Calu3 (cell line): ENCODE results near the gene CD200R1L. TPM values are rescaled to one million over a fixed set of nuclear protein-coding genes. Genes with fewer than 3 reads are reported as not detected.

Experiments used
- BruUV-seq: library from RNA; stranded (reverse); fragments of 400-500 nt; replicated peaks from 2 replicates; lab custom pipeline; 2021; lab: Mats Ljungman, UMichigan
- CTCF ChIA-PET: fragments of 300-600 bp; sonication (Branson Sonifier 250); formaldehyde crosslinking; loops from one replicate; lab custom pipeline; 2022; ENCODE audit warnings: antibody characterized with exemption; lab: Charles Lee
- DNase-seq: peaks from one replicate; pipeline ENCODE4 v3.0.0; 2022
- H3K27ac Mint-ChIP-seq: one replicate; pipeline ENCODE4 v1.8.0; 2022; ENCODE audit warnings: mixed read lengths; ENCODE audit not compliant: unreplicated experiment
- H3K27me3 Mint-ChIP-seq: one replicate; pipeline ENCODE4 v1.8.0; 2022; ENCODE audit warnings: mixed read lengths; ENCODE audit not compliant: unreplicated experiment
- H3K36me3 Mint-ChIP-seq: one replicate; pipeline ENCODE4 v1.8.0; 2022; ENCODE audit warnings: mild to moderate bottlenecking, moderate library complexity, mixed read lengths; ENCODE audit not compliant: insufficient read depth, unreplicated experiment
- H3K4me1 Mint-ChIP-seq: one replicate; pipeline ENCODE4 v1.8.0; 2022; ENCODE audit warnings: mild to moderate bottlenecking, low read depth, mixed read lengths; ENCODE audit not compliant: unreplicated experiment
- H3K4me3 Mint-ChIP-seq: one replicate; pipeline ENCODE4 v1.8.0; 2022; ENCODE audit warnings: mild to moderate bottlenecking, low read depth, moderate library complexity, mixed read lengths; ENCODE audit not compliant: unreplicated experiment
- H3K9me3 Mint-ChIP-seq: one replicate; pipeline ENCODE4 v1.8.0; 2022; ENCODE audit warnings: low read depth, mixed read lengths; ENCODE audit not compliant: unreplicated experiment
- CTCF ChIP-seq: fragments of 200-600 bp; IDR thresholded peaks from one replicate; pipeline ENCODE4 v1.8.0; 2022; ENCODE audit warnings: antibody characterized with exemption; ENCODE audit not compliant: unreplicated experiment
- intact Hi-C: fragments of 100-400 bp; cut with micrococcal nuclease; formaldehyde crosslinking; loops from one replicate; pipeline ENCODE4 v1.10.0; 2022; ENCODE audit not compliant: unreplicated experiment
- total RNA-seq: library from RNA; stranded (reverse); gene quantifications from 2 replicates; pipeline ENCODE4 v1.2.3, GENCODE V29; 2022

CD200R1L gene
- total RNA-seq, 1 experiment from 2014 or later = not detected

- CTCF ChIA-PET = no interaction called here
- intact Hi-C loops = no loop called here
- no peak overlapping the region for H3K4me3 Mint-ChIP-seq
- H3K27me3 Mint-ChIP-seq = no peaks in the 10 kb centered on the region
- DNase-seq = no peak
- TF ChIP-seq CTCF = no peak
- peaks cover 15% of the 10 kb centered on the region for H3K36me3 Mint-ChIP-seq
- H3K4me1 Mint-ChIP-seq = no peaks in the 10 kb centered on the region
- no TSS peak for BruUV-seq
- no peak overlapping the region for H3K27ac Mint-ChIP-seq
- H3K9me3 Mint-ChIP-seq = no peaks in the 10 kb centered on the region
These were observed 65.1 kb downstream of the CD200R1L start for GRCh38 chr3:112781599-112781998.

GRCh38 chr3:112779558-112780480 is 66.8 kb downstream of the CD200R1L start:
- H3K27ac Mint-ChIP-seq = peak overlapping the region; percentile 89
- intact Hi-C loops = no loop called here

GRCh38 chr3:112779011-112779410 is 67.7 kb downstream of the CD200R1L start:
- intact Hi-C loops = no loop called here
- no TSS peak for BruUV-seq
- no peak for TF ChIP-seq CTCF
- DNase-seq = no peak
- Mint-ChIP-seq H3K4me3 (no peak overlapping the region), H3K27ac (peak overlapping the region; percentile 89), H3K9me3 (no peaks in the 10 kb centered on the region), H3K27me3 (no peaks in the 10 kb centered on the region), H3K4me1 (peaks cover 12% of the 10 kb centered on the region), H3K36me3 (peaks cover 15% of the 10 kb centered on the region)
- CTCF ChIA-PET = interaction anchor here (1.4 to 1.6 kb wide), 3 partner anchors 20 to 44 kb away, joined by 4 to 5 read pairs (median 4); no protein-coding TSS in a partner anchor

More at GRCh38 chr3:112779558-112780480, 66.8 kb downstream of the CD200R1L start:
- peak overlapping the region; percentile 8 for H3K4me3 Mint-ChIP-seq
- peaks cover 15% of the 10 kb centered on the region for H3K36me3 Mint-ChIP-seq
- H3K27me3 Mint-ChIP-seq = no peaks in the 10 kb centered on the region
- CTCF ChIA-PET = interaction anchor here (1.4 kb wide), 1 partner anchor 19 kb away, joined by 4 read pairs; no protein-coding TSS in a partner anchor
- no TSS peak for BruUV-seq
- DNase-seq = no peak
- peaks cover 4% of the 10 kb centered on the region for H3K4me1 Mint-ChIP-seq
- H3K9me3 Mint-ChIP-seq = no peaks in the 10 kb centered on the region
- TF ChIP-seq CTCF = no peak

- H3K27ac Mint-ChIP-seq = peak overlapping the region; percentile 89
- no peaks in the 10 kb centered on the region for H3K27me3 Mint-ChIP-seq
- H3K9me3 Mint-ChIP-seq = no peaks in the 10 kb centered on the region
- TF ChIP-seq CTCF = no peak
- BruUV-seq = no TSS peak
- CTCF ChIA-PET = interaction anchor here (1.1 to 1.6 kb wide), 3 partner anchors 20 to 44 kb away, joined by 3 to 5 read pairs (median 4); no protein-coding TSS in a partner anchor
- H3K36me3 Mint-ChIP-seq = peaks cover 20% of the 10 kb centered on the region
- intact Hi-C loops = no loop called here
- H3K4me3 Mint-ChIP-seq = no peak overlapping the region
- peaks cover 17% of the 10 kb centered on the region for H3K4me1 Mint-ChIP-seq
- DNase-seq = no peak
These were observed 68.2 kb downstream of the CD200R1L start for GRCh38 chr3:112778353-112778948.
